HG03432 (cell line): ENCODE data around the gene DAP3.
"Not testable (repeated sequence)": the region's sequence is repeated elsewhere in the genome, so short reads cannot be mapped to it uniquely, and the experiment has no call there.

Experiments used
- ATAC-seq: cut with Tn5 transposase; IDR thresholded peaks from one replicate; pipeline ENCODE4 v1.9.1; 2021; ENCODE audit warnings: mild to moderate bottlenecking, moderate library complexity; ENCODE audit not compliant: unreplicated experiment

Gene DAP3

GRCh38 chr1:155680531-155680930 lies 8.4 kb upstream of the DAP3 start:
- ATAC-seq = no peak

GRCh38 chr1:155681776-155682175 lies 7.1 kb upstream of the DAP3 start:
- no peak for ATAC-seq

- ATAC-seq = peak; percentile 17
Measured at GRCh38 chr1:155687705-155688323, 1.1 kb upstream of the DAP3 start.

GRCh38 chr1:155688324-155689080 lies 389 bp upstream of the DAP3 start, which contains the start of gene YY1AP1:
Gene YY1AP1, minus strand, starts transcription at chr1:155688774. Its CDS starts 8,338 bp downstream, at chr1:155680436.
- peak; percentile 89 for ATAC-seq

GRCh38 chr1:155691992-155692528 lies 3.2 kb downstream of the DAP3 start:
- no peak for ATAC-seq

GRCh38 chr1:155694167-155694566 lies 5.3 kb downstream of the DAP3 start:
- no peak for ATAC-seq

- ATAC-seq = no peak
Measured at GRCh38 chr1:155695072-155695471, 6.2 kb downstream of the DAP3 start.

- no peak for ATAC-seq
Measured at GRCh38 chr1:155695608-155696007, 6.7 kb downstream of the DAP3 start.

GRCh38 chr1:155696524-155696923 lies 7.6 kb downstream of the DAP3 start:
- no peak for ATAC-seq

GRCh38 chr1:155697046-155697445 lies 8.2 kb downstream of the DAP3 start:
- ATAC-seq = no peak

GRCh38 chr1:155697616-155698015 lies 8.7 kb downstream of the DAP3 start:
- not testable (repeated sequence) for ATAC-seq

- no peak for ATAC-seq
Measured at GRCh38 chr1:155698382-155699038, 9.6 kb downstream of the DAP3 start.

- not testable (repeated sequence) for ATAC-seq
Measured at GRCh38 chr1:155699062-155699461, 10.2 kb downstream of the DAP3 start.

GRCh38 chr1:155701675-155702074 lies 12.8 kb downstream of the DAP3 start:
- ATAC-seq = not testable (repeated sequence)

GRCh38 chr1:155703216-155703615 lies 14.3 kb downstream of the DAP3 start:
- no peak for ATAC-seq

- not testable (repeated sequence) for ATAC-seq
Measured at GRCh38 chr1:155704414-155704813, 15.5 kb downstream of the DAP3 start.

- no peak for ATAC-seq
Measured at GRCh38 chr1:155706139-155706538, 17.2 kb downstream of the DAP3 start.

- no peak for ATAC-seq
Measured at GRCh38 chr1:155709391-155709790, 20.5 kb downstream of the DAP3 start.

GRCh38 chr1:155711457-155711856 lies 22.6 kb downstream of the DAP3 start:
- not testable (repeated sequence) for ATAC-seq

GRCh38 chr1:155712636-155713035 lies 23.7 kb downstream of the DAP3 start:
- ATAC-seq = not testable (repeated sequence)

GRCh38 chr1:155713075-155713474 lies 24.2 kb downstream of the DAP3 start:
- ATAC-seq = no peak
